Measurements from ENCODE around the gene CTRB1.

The CTRB1 gene

DNA sequence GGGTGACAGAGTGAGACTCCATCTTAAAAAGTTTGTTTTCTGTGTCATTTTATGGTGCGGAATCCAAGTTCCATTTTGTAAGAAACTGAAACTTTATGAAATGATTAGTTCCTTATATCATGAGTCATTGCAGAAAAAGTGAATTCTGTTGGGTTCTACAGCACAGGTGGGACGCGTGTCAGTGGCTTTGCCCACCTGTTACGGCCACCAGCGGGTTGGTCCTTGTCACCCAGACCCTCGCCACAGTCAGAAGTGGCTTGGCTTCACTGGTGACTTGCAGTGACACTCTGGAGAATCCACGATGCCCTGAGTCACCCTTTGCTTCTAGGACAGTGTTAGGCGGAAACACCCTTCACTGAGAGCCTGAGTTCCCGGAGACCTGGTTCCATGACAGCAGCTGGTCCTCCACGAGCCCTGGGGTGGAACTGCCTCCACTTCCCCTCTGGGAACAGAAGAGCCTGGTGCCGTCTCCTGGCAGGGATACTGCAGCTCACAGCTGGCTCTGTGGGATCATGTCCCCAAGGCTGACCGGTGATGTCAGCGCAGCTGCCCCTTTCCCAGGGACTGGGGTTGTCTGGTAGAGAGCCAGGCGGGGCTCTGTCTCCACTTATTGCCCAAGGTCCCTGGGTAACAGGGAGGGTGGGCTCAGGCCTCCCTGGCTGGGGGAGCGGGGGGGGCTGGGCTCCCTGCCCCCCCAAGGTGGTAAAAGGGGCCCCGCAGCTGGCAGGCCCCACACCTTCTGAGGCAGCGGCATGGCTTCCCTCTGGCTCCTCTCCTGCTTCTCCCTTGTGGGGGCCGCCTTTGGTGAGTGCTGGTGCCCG, at the start of gene CTRB1:
Gene CTRB1, plus strand, starts transcription at position 733 of the 821 bp plus-strand sequence. Its CDS starts 20 bp downstream, at position 753.
- H3K9me3 ChIP-seq (ENCODE audit: control insufficient read depth in 1 of 2, low read length in 2 of 2), result no peaks in the 10 kb centered on the region
- no peaks in the 10 kb centered on the region for H3K4me1 ChIP-seq (ENCODE audit: control insufficient read depth in 1 of 2, insufficient read depth in 2 of 2, low read length in 2 of 2)
- no peaks in the 10 kb centered on the region for H3K36me3 ChIP-seq (ENCODE audit: control insufficient read depth in 1 of 2, insufficient read depth in 2 of 2, low read length in 2 of 2)
- no peak within 1 kb of the TSS for H3K27ac ChIP-seq (ENCODE audit: low read length)
- H3K4me3 ChIP-seq (ENCODE audit: low read depth in 1 of 2, low read length in 2 of 2), result no peak within 1 kb of the TSS
- no peaks in the 10 kb centered on the region for H3K27me3 ChIP-seq (ENCODE audit: low read depth, low read length)

- H3K4me3 ChIP-seq (ENCODE audit: low read depth in 1 of 2, low read length in 2 of 2), result peak overlapping the region in 1 of 2 donors; percentile 48
- no peak overlapping the region for H3K27ac ChIP-seq (ENCODE audit: low read length)
- H3K27me3 ChIP-seq (ENCODE audit: low read depth, low read length), result no peaks in the 10 kb centered on the region
- peaks cover 38 to 45% of the 10 kb centered on the region in 2 donors for H3K36me3 ChIP-seq (ENCODE audit: control insufficient read depth in 1 of 2, insufficient read depth in 2 of 2, low read length in 2 of 2)
- peaks cover 45 to 51% of the 10 kb centered on the region in 2 donors for H3K9me3 ChIP-seq (ENCODE audit: control insufficient read depth in 1 of 2, low read length in 2 of 2)
- no peaks in the 10 kb centered on the region for H3K4me1 ChIP-seq (ENCODE audit: control insufficient read depth in 1 of 2, insufficient read depth in 2 of 2, low read length in 2 of 2)
These were observed 48.8 kb upstream of the CTRB1 start for GRCh38 chr16:75169899-75170405.

DNA sequence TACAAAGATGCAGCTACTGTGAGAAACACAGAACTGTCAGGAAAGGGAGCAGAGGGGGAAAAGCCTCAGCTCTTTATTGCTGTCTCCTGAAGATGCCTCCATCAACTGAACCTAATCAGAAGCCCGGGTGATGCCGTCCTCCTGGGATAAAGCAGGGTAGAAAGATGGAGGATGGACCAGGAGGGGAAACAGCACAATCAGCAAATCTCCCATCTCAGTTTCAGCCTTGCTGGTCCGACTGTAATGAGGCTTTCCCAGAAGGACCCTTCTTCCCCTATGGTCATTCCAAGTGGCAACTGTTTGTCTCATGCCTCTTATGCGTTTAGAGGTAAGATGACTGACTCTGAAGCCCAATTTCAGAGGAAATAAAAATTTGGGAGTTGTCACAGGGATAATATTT, 46.2 kb upstream of the CTRB1 start:
- Histone ChIP-seq H3K27ac (ENCODE audit: low read length) (no peak overlapping the region), H3K9me3 (ENCODE audit: control insufficient read depth in 1 of 2, low read length in 2 of 2) (peaks cover 55 to 58% of the 10 kb centered on the region in 2 donors), H3K4me1 (ENCODE audit: control insufficient read depth in 1 of 2, insufficient read depth in 2 of 2, low read length in 2 of 2) (no peaks in the 10 kb centered on the region), H3K36me3 (ENCODE audit: control insufficient read depth in 1 of 2, insufficient read depth in 2 of 2, low read length in 2 of 2) (peaks cover 32 to 35% of the 10 kb centered on the region in 2 donors), H3K27me3 (ENCODE audit: low read depth, low read length) (no peaks in the 10 kb centered on the region), H3K4me3 (ENCODE audit: low read depth in 1 of 2, low read length in 2 of 2) (no peak overlapping the region)

DNA sequence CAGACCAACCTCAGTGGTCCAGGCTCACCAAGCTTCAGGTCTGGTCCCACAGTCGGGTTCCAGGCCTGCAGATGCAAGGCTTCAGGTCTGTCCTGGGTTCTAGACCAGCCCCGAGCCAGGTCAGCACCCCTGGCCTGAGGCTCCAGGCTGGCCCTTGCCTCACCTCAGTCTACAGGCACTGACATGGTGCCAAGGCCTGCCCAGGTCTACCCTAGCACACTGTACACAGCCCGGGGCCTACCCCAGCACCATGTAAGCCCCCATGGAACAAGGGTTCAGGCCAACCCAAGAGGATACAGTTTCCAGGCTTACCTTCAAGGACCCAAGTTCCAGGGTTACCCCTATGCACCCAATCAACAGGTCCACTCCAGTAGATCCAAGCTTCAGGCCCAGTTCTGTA, 43.7 kb upstream of the CTRB1 start:
- peaks cover 36 to 42% of the 10 kb centered on the region in 2 donors for H3K9me3 ChIP-seq (ENCODE audit: control insufficient read depth in 1 of 2, low read length in 2 of 2)

GRCh38 chr16:75176926-75177325, 41.9 kb upstream of the CTRB1 start:
- Histone ChIP-seq H3K4me1 (ENCODE audit: control insufficient read depth in 1 of 2, insufficient read depth in 2 of 2, low read length in 2 of 2) (no peaks in the 10 kb centered on the region), H3K9me3 (ENCODE audit: control insufficient read depth in 1 of 2, low read length in 2 of 2) (peaks cover 24 to 35% of the 10 kb centered on the region in 2 donors)

More for the DNA sequence above, 43.7 kb upstream of the CTRB1 start:
- H3K27me3 ChIP-seq (ENCODE audit: low read depth, low read length), result no peaks in the 10 kb centered on the region
- H3K27ac ChIP-seq (ENCODE audit: low read length), result no peak overlapping the region
- no peaks in the 10 kb centered on the region for H3K4me1 ChIP-seq (ENCODE audit: control insufficient read depth in 1 of 2, insufficient read depth in 2 of 2, low read length in 2 of 2)
- peaks cover 10% of the 10 kb centered on the region in 2 donors for H3K36me3 ChIP-seq (ENCODE audit: control insufficient read depth in 1 of 2, insufficient read depth in 2 of 2, low read length in 2 of 2)
- no peak overlapping the region for H3K4me3 ChIP-seq (ENCODE audit: low read depth in 1 of 2, low read length in 2 of 2)

GRCh38 chr16:75179208-75179607, 39.6 kb upstream of the CTRB1 start:
- Histone ChIP-seq H3K4me1 (ENCODE audit: control insufficient read depth in 1 of 2, insufficient read depth in 2 of 2, low read length in 2 of 2) (no peaks in the 10 kb centered on the region), H3K27me3 (ENCODE audit: low read depth, low read length) (no peaks in the 10 kb centered on the region), H3K36me3 (ENCODE audit: control insufficient read depth in 1 of 2, insufficient read depth in 2 of 2, low read length in 2 of 2) (no peaks in the 10 kb centered on the region), H3K9me3 (ENCODE audit: control insufficient read depth in 1 of 2, low read length in 2 of 2) (peaks cover 15 to 22% of the 10 kb centered on the region in 2 donors), H3K4me3 (ENCODE audit: low read depth in 1 of 2, low read length in 2 of 2) (no peak overlapping the region), H3K27ac (ENCODE audit: low read length) (no peak overlapping the region)

More at GRCh38 chr16:75176926-75177325, 41.9 kb upstream of the CTRB1 start:
- Histone ChIP-seq H3K36me3 (ENCODE audit: control insufficient read depth in 1 of 2, insufficient read depth in 2 of 2, low read length in 2 of 2) (no peaks in the 10 kb centered on the region), H3K27ac (ENCODE audit: low read length) (no peak overlapping the region), H3K4me3 (ENCODE audit: low read depth in 1 of 2, low read length in 2 of 2) (no peak overlapping the region), H3K27me3 (ENCODE audit: low read depth, low read length) (no peaks in the 10 kb centered on the region)

GRCh38 chr16:75181630-75182029, 37.2 kb upstream of the CTRB1 start:
- Histone ChIP-seq H3K36me3 (ENCODE audit: control insufficient read depth in 1 of 2, insufficient read depth in 2 of 2, low read length in 2 of 2) (no peaks in the 10 kb centered on the region), H3K27me3 (ENCODE audit: low read depth, low read length) (no peaks in the 10 kb centered on the region), H3K27ac (ENCODE audit: low read length) (no peak overlapping the region), H3K4me1 (ENCODE audit: control insufficient read depth in 1 of 2, insufficient read depth in 2 of 2, low read length in 2 of 2) (no peaks in the 10 kb centered on the region), H3K4me3 (ENCODE audit: low read depth in 1 of 2, low read length in 2 of 2) (no peak overlapping the region), H3K9me3 (ENCODE audit: control insufficient read depth in 1 of 2, low read length in 2 of 2) (peaks cover 10% of the 10 kb centered on the region in 2 donors)

DNA sequence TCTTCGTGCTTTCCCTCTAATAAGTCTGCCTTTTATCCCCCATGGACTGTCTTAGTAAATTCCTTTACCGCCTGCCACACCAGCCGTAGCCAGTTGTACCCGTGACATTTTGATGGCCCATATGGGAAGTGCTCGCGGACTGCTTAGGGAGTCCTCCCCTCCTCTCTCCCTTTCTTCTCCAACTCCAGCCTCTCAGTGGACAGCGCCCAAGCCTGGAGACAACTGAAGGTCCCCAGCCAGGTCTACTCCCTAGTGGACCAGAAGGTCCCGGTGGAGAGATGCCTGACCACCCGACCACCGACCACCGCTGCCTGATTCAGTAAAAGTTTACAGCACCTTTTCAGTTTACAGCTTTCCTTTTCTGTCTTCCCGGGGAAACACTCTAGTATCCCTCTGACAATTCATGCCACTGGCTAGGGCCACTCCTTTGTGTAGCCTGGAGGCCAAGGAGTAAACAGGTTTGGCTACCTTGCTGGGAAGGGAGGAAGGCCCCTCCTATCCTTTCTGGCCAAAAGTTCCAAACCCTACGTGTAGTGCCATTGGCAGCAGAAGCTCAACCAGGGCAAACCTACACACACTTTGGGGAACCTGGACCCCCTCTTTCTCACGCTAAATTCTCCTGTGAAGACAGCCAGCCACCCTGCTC, 29.8 kb upstream of the CTRB1 start:
- Histone ChIP-seq H3K27me3 (ENCODE audit: low read depth, low read length) (no peaks in the 10 kb centered on the region), H3K36me3 (ENCODE audit: control insufficient read depth in 1 of 2, insufficient read depth in 2 of 2, low read length in 2 of 2) (no peaks in the 10 kb centered on the region), H3K4me1 (ENCODE audit: control insufficient read depth in 1 of 2, insufficient read depth in 2 of 2, low read length in 2 of 2) (no peaks in the 10 kb centered on the region), H3K27ac (ENCODE audit: low read length) (no peak overlapping the region), H3K9me3 (ENCODE audit: control insufficient read depth in 1 of 2, low read length in 2 of 2) (no peaks in the 10 kb centered on the region), H3K4me3 (ENCODE audit: low read depth in 1 of 2, low read length in 2 of 2) (no peak overlapping the region)

DNA sequence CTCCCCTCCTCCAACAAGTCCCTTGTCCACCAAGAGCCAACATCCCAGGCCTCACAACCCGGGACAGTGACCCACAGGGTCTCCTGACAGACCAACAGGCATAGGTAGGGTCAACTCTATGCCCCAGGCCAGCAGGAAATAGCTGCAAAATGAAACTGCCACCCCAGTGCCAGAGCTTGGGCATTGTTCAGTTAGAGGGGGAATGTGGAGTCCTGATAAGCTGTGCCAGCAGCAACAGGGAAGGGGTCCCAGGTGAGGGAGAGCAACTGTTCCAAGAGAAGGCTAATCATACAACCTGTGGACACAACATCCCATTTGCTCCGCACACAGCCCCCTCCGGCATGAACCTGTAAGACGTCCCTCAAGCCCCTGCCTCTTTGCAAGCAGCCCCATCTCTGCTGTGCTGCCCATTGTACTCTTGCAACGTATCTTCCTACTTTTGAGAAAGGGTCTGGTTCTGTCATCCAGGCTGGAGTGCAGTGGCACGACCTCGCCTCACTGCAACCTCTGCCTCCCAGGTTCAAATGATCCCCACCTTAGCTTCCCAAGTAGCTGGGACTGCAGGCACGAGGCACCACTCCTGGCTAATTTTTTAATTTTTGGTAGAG, 29.0 kb upstream of the CTRB1 start:
- H3K27ac ChIP-seq (ENCODE audit: low read length), result no peak overlapping the region
- H3K4me1 ChIP-seq (ENCODE audit: control insufficient read depth in 1 of 2, insufficient read depth in 2 of 2, low read length in 2 of 2), result no peaks in the 10 kb centered on the region
- no peaks in the 10 kb centered on the region for H3K9me3 ChIP-seq (ENCODE audit: control insufficient read depth in 1 of 2, low read length in 2 of 2)
- no peaks in the 10 kb centered on the region for H3K36me3 ChIP-seq (ENCODE audit: control insufficient read depth in 1 of 2, insufficient read depth in 2 of 2, low read length in 2 of 2)
- H3K4me3 ChIP-seq (ENCODE audit: low read depth in 1 of 2, low read length in 2 of 2), result no peak overlapping the region
- H3K27me3 ChIP-seq (ENCODE audit: low read depth, low read length), result no peaks in the 10 kb centered on the region

- H3K27me3 ChIP-seq (ENCODE audit: low read depth, low read length), result no peaks in the 10 kb centered on the region
- no peak overlapping the region for H3K27ac ChIP-seq (ENCODE audit: low read length)
- H3K4me1 ChIP-seq (ENCODE audit: control insufficient read depth in 1 of 2, insufficient read depth in 2 of 2, low read length in 2 of 2), result peaks cover 0 to under 1% of the 10 kb centered on the region in 2 donors
- H3K36me3 ChIP-seq (ENCODE audit: control insufficient read depth in 1 of 2, insufficient read depth in 2 of 2, low read length in 2 of 2), result no peaks in the 10 kb centered on the region
- no peaks in the 10 kb centered on the region for H3K9me3 ChIP-seq (ENCODE audit: control insufficient read depth in 1 of 2, low read length in 2 of 2)
- H3K4me3 ChIP-seq (ENCODE audit: low read depth in 1 of 2, low read length in 2 of 2), result no peak overlapping the region
These were observed 26.1 kb upstream of the CTRB1 start for GRCh38 chr16:75192606-75193264.

- no peak overlapping the region for H3K27ac ChIP-seq (ENCODE audit: low read length)
- H3K27me3 ChIP-seq (ENCODE audit: low read depth, low read length), result no peaks in the 10 kb centered on the region
- no peaks in the 10 kb centered on the region for H3K9me3 ChIP-seq (ENCODE audit: control insufficient read depth in 1 of 2, low read length in 2 of 2)
- H3K4me1 ChIP-seq (ENCODE audit: control insufficient read depth in 1 of 2, insufficient read depth in 2 of 2, low read length in 2 of 2), result peaks cover 0 to 5% of the 10 kb centered on the region in 2 donors
- H3K36me3 ChIP-seq (ENCODE audit: control insufficient read depth in 1 of 2, insufficient read depth in 2 of 2, low read length in 2 of 2), result no peaks in the 10 kb centered on the region
- no peak overlapping the region for H3K4me3 ChIP-seq (ENCODE audit: low read depth in 1 of 2, low read length in 2 of 2)
These were observed 25.5 kb upstream of the CTRB1 start for GRCh38 chr16:75193265-75193650.

Measured in muscle layer of duodenum (tissue), 2 donors.